Trophoblast cell (in vitro differentiated cells and primary cell): ENCODE data around the gene SLC6A5.

Experiments used
- DNase-seq, 2 donors: peaks; one replicate each; pipeline ENCODE4 v3.0.0-alpha.2; 2016
- H2AFZ ChIP-seq: 2 replicates; pipeline ENCODE4 v1.6.1; 2013; ENCODE audit warnings: low read length, moderate library complexity, mild to moderate bottlenecking; ENCODE audit not compliant: insufficient read depth, poor library complexity
- H2AK5ac ChIP-seq: 2 replicates; pipeline ENCODE4 v1.6.1; 2013; ENCODE audit warnings: mild to moderate bottlenecking, low read length
- H2BK120ac ChIP-seq: 2 replicates; pipeline ENCODE4 v1.6.1; 2013; ENCODE audit warnings: low read length, mild to moderate bottlenecking, moderate library complexity; ENCODE audit not compliant: insufficient read depth, poor library complexity
- H2BK12ac ChIP-seq: 2 replicates; pipeline ENCODE4 v1.6.1; 2013; ENCODE audit warnings: mild to moderate bottlenecking, low read length, moderate library complexity
- H2BK5ac ChIP-seq: 2 replicates; pipeline ENCODE4 v1.6.1; 2013; ENCODE audit warnings: low read length, low read depth, moderate library complexity, mild to moderate bottlenecking; ENCODE audit not compliant: poor library complexity
- H3K14ac ChIP-seq: 2 replicates; pipeline ENCODE4 v1.6.1; 2013; ENCODE audit warnings: mild to moderate bottlenecking, low read length
- H3K18ac ChIP-seq: 2 replicates; pipeline ENCODE4 v1.6.1; 2013; ENCODE audit warnings: mild to moderate bottlenecking, low read length
- H3K23ac ChIP-seq: 2 replicates; pipeline ENCODE4 v1.6.1; 2013; ENCODE audit warnings: low read length
- H3K27ac ChIP-seq: 2 replicates; pipeline ENCODE4 v1.5.1; 2013; ENCODE audit warnings: low read depth, mild to moderate bottlenecking, inconsistent platforms, low read length, moderate library complexity
- H3K27me3 ChIP-seq: 2 replicates; pipeline ENCODE4 v1.6.1; 2013; ENCODE audit warnings: inconsistent platforms, mild to moderate bottlenecking, low read length, moderate library complexity; ENCODE audit not compliant: insufficient read depth
- H3K36me3 ChIP-seq, 2 experiments: 1 replicate in 1 of 2; 2 replicates in 1 of 2; pipeline ENCODE4 v1.6.1; 2013; ENCODE audit warnings: low read length in 2 of 2, mild to moderate bottlenecking in 2 of 2, moderate library complexity in 1 of 2; ENCODE audit not compliant: insufficient read depth in 2 of 2, control insufficient read depth in 1 of 2
- H3K4ac ChIP-seq: 2 replicates; pipeline ENCODE4 v1.6.1; 2013; ENCODE audit warnings: low read depth, mild to moderate bottlenecking, low read length, moderate library complexity
- H3K4me1 ChIP-seq, 2 experiments: 1 replicate in 1 of 2; 2 replicates in 1 of 2; pipeline ENCODE4 v1.6.1; 2013; ENCODE audit warnings: low read length in 2 of 2, mild to moderate bottlenecking in 2 of 2, moderate library complexity in 1 of 2; ENCODE audit not compliant: insufficient read depth in 2 of 2, control insufficient read depth in 1 of 2
- H3K4me2 ChIP-seq: 2 replicates; pipeline ENCODE4 v1.6.1; 2013; ENCODE audit warnings: inconsistent platforms, mild to moderate bottlenecking, low read length, moderate library complexity
- H3K4me3 ChIP-seq: 2 replicates; pipeline ENCODE4 v1.5.1; 2013; ENCODE audit warnings: mild to moderate bottlenecking, low read depth, low read length, inconsistent platforms
- H3K79me1 ChIP-seq: one replicate; pipeline ENCODE4 v1.6.1; 2013; ENCODE audit warnings: low read length
- H3K79me2 ChIP-seq: 2 replicates; pipeline ENCODE4 v1.6.1; 2013; ENCODE audit warnings: low read length, mild to moderate bottlenecking; ENCODE audit not compliant: control insufficient read depth, insufficient read depth, poor library complexity
- H3K9ac ChIP-seq: 2 replicates; pipeline ENCODE4 v1.6.1; 2013; ENCODE audit warnings: mild to moderate bottlenecking, low read length
- H3K9me3 ChIP-seq: 2 replicates; pipeline ENCODE4 v1.6.1; 2013; ENCODE audit warnings: low read depth, mild to moderate bottlenecking, control low read depth, inconsistent platforms, low read length; ENCODE audit not compliant: insufficient read depth
- H4K12ac ChIP-seq: 2 replicates; pipeline ENCODE4 v1.6.1; 2013; ENCODE audit warnings: low read depth, mild to moderate bottlenecking, low read length, moderate library complexity
- H4K8ac ChIP-seq: 2 replicates; pipeline ENCODE4 v1.6.1; 2013; ENCODE audit warnings: low read depth, mild to moderate bottlenecking, low read length, moderate library complexity
- H4K91ac ChIP-seq: one replicate; pipeline ENCODE4 v1.6.1; 2013; ENCODE audit warnings: low read depth, mild to moderate bottlenecking, low read length, moderate library complexity
- WGBS: extraction: QIAGEN DNeasy Blood & Tissue Kit; methylation state at CpG from one replicate; pipeline ENCODE4 v1.1.7; 2013; ENCODE audit warnings: missing lambda C conversion rate; ENCODE audit not compliant: insufficient read length, insufficient coverage; ENCODE audit errors: extremely low coverage; 5-methylcytosine and 5-hydroxymethylcytosine counted together

The SLC6A5 gene

GRCh38 chr11:20597154-20597679 lies 2.2 kb upstream of the SLC6A5 start:
- Histone ChIP-seq H4K12ac (no peak overlapping the region), H3K27ac (no peak overlapping the region), H3K9ac (no peak overlapping the region), H3K23ac (no peak overlapping the region), H3K4me1 (no peaks in the 10 kb centered on the region), H2AFZ (no peak overlapping the region), H3K79me1 (no peaks in the 10 kb centered on the region), H3K27me3 (peaks cover 56% of the 10 kb centered on the region), H3K4ac (no peak overlapping the region), H3K18ac (no peak overlapping the region), H3K9me3 (peaks cover 13% of the 10 kb centered on the region), H2AK5ac (no peak overlapping the region), H2BK120ac (no peak overlapping the region), H4K91ac (no peak overlapping the region), H4K8ac (no peak overlapping the region), H3K4me2 (peak overlapping the region; percentile 17), H2BK5ac (no peak overlapping the region), H2BK12ac (no peak overlapping the region), H3K14ac (no peak overlapping the region), H3K4me3 (no peak overlapping the region), H3K36me3 (no peaks in the 10 kb centered on the region), H3K79me2 (no peaks in the 10 kb centered on the region)
- DNase-seq: no peak
- no CpG with 5 or more reads among the region's 41 CpGs for WGBS

GRCh38 chr11:20597680-20598484 lies 1.5 kb upstream of the SLC6A5 start:
- Histone ChIP-seq H3K14ac (no peak overlapping the region), H3K27me3 (peaks cover 61% of the 10 kb centered on the region), H3K4me3 (no peak overlapping the region), H3K9ac (no peak overlapping the region), H4K8ac (no peak overlapping the region), H3K4me2 (no peak overlapping the region), H3K23ac (no peak overlapping the region), H2BK120ac (no peak overlapping the region), H3K18ac (no peak overlapping the region), H3K4me1 (no peaks in the 10 kb centered on the region), H3K27ac (no peak overlapping the region), H3K79me2 (no peaks in the 10 kb centered on the region), H2BK12ac (no peak overlapping the region), H2AFZ (no peak overlapping the region), H4K91ac (no peak overlapping the region), H4K12ac (no peak overlapping the region), H2BK5ac (no peak overlapping the region), H3K4ac (no peak overlapping the region), H3K79me1 (no peaks in the 10 kb centered on the region), H3K9me3 (peaks cover 13% of the 10 kb centered on the region), H2AK5ac (no peak overlapping the region), H3K36me3 (no peaks in the 10 kb centered on the region)
- no CpG with 5 or more reads among the region's 48 CpGs for WGBS
- no peak for DNase-seq

GRCh38 chr11:20598492-20598891 lies 916 bp upstream of the SLC6A5 start:
- H3K4me2 ChIP-seq: no peak overlapping the region
- no peak for DNase-seq
- no peak overlapping the region for H3K4me3 ChIP-seq
- no peak overlapping the region for H3K18ac ChIP-seq
- no peak overlapping the region for H2AFZ ChIP-seq
- H3K23ac ChIP-seq: no peak overlapping the region
- H3K27ac ChIP-seq: no peak overlapping the region
- H3K4me1 ChIP-seq: no peaks in the 10 kb centered on the region
- H4K12ac ChIP-seq: no peak overlapping the region
- no peak overlapping the region for H3K4ac ChIP-seq
- no peaks in the 10 kb centered on the region for H3K79me2 ChIP-seq
- no peaks in the 10 kb centered on the region for H3K36me3 ChIP-seq
- H3K14ac ChIP-seq: no peak overlapping the region
- H3K27me3 ChIP-seq: peaks cover 66% of the 10 kb centered on the region
- H3K9me3 ChIP-seq: peaks cover 13% of the 10 kb centered on the region
- no peak overlapping the region for H2BK5ac ChIP-seq
- no peak overlapping the region for H4K91ac ChIP-seq
- no peak overlapping the region for H3K9ac ChIP-seq
- H4K8ac ChIP-seq: no peak overlapping the region
- WGBS: no CpG with 5 or more reads among the region's 11 CpGs
- no peak overlapping the region for H2BK120ac ChIP-seq
- H2AK5ac ChIP-seq: no peak overlapping the region
- no peak overlapping the region for H2BK12ac ChIP-seq
- no peaks in the 10 kb centered on the region for H3K79me1 ChIP-seq

GRCh38 chr11:20600020-20600346 lies 575 bp downstream of the SLC6A5 start:
- no peak overlapping the region for H3K4me3 ChIP-seq
- H3K9me3 ChIP-seq: peaks cover 13% of the 10 kb centered on the region
- no peak overlapping the region for H3K27ac ChIP-seq
- H3K4me1 ChIP-seq: no peaks in the 10 kb centered on the region
- no peak overlapping the region for H2BK12ac ChIP-seq
- H3K36me3 ChIP-seq: no peaks in the 10 kb centered on the region
- no peak overlapping the region for H2AK5ac ChIP-seq
- H3K27me3 ChIP-seq: peaks cover 67% of the 10 kb centered on the region
- DNase-seq: no peak
- WGBS: no CpG with 5 or more reads among the region's 10 CpGs
- no peaks in the 10 kb centered on the region for H3K79me2 ChIP-seq
- no peak overlapping the region for H3K4me2 ChIP-seq
- no peak overlapping the region for H2BK120ac ChIP-seq
- no peak overlapping the region for H3K18ac ChIP-seq
- H2AFZ ChIP-seq: no peak overlapping the region
- H2BK5ac ChIP-seq: no peak overlapping the region
- no peak overlapping the region for H3K14ac ChIP-seq
- H3K4ac ChIP-seq: no peak overlapping the region
- H3K23ac ChIP-seq: no peak overlapping the region
- no peak overlapping the region for H4K12ac ChIP-seq
- no peak overlapping the region for H4K91ac ChIP-seq
- H3K9ac ChIP-seq: no peak overlapping the region
- no peaks in the 10 kb centered on the region for H3K79me1 ChIP-seq
- H4K8ac ChIP-seq: no peak overlapping the region
